MM.1S (cell line): ENCODE results near the gene SDC1.
"Not testable (repeated sequence)": the region's sequence is repeated elsewhere in the genome, so short reads cannot be mapped to it uniquely, and the experiment has no call there.

Experiments
- DNase-seq: peaks from one replicate; pipeline ENCODE4 v3.0.0-alpha.2; 2015
- H2AFZ ChIP-seq: fragments of 300-600 bp; sonication (generic); 2 replicates; pipeline ENCODE4 v1.6.0; 2016; ENCODE audit warnings: antibody characterized with exemption, low read length
- H3F3A ChIP-seq: fragments of 300-600 bp; sonication (generic); 2 replicates; pipeline ENCODE4 v1.6.1; 2016; ENCODE audit warnings: mild to moderate bottlenecking, antibody characterized with exemption, low read length, moderate library complexity, mixed read lengths; ENCODE audit not compliant: insufficient read depth
- H3K27ac ChIP-seq: fragments of 300-600 bp; sonication (generic); 2 replicates; pipeline ENCODE4 v1.5.1; 2016; ENCODE audit warnings: mild to moderate bottlenecking, low read length
- H3K27me3 ChIP-seq: fragments of 300-600 bp; sonication (generic); replicated peaks from 2 replicates; pipeline ENCODE4 v1.6.0; 2016; ENCODE audit warnings: low read length; ENCODE audit not compliant: insufficient read depth
- H3K36me3 ChIP-seq: fragments of 300-600 bp; sonication (generic); replicated peaks from 2 replicates; pipeline ENCODE4 v1.6.1; 2016; ENCODE audit warnings: mild to moderate bottlenecking, low read length, mixed read lengths; ENCODE audit not compliant: insufficient read depth
- H3K4me1 ChIP-seq: fragments of 300-600 bp; sonication (generic); 2 replicates; pipeline ENCODE4 v1.6.1; 2016; ENCODE audit warnings: low read length, mixed read lengths
- H3K4me2 ChIP-seq: fragments of 300-600 bp; sonication (generic); 2 replicates; pipeline ENCODE4 v1.6.0; 2016; ENCODE audit warnings: low read depth, low read length
- H3K4me3 ChIP-seq: fragments of 300-600 bp; sonication (generic); 2 replicates; pipeline ENCODE4 v1.5.1; 2016; ENCODE audit warnings: low read length, mixed read lengths
- H3K79me2 ChIP-seq: fragments of 300-600 bp; sonication (generic); 2 replicates; pipeline ENCODE4 v1.6.1; 2016; ENCODE audit warnings: mixed run types, low read length, mixed read lengths
- H3K9ac ChIP-seq: fragments of 300-600 bp; sonication (generic); 2 replicates; pipeline ENCODE4 v1.6.1; 2016; ENCODE audit warnings: low read length, mixed read lengths
- H3K9me2 ChIP-seq: fragments of 300-600 bp; sonication (generic); replicated peaks from 2 replicates; pipeline ENCODE4 v1.6.1; 2016; ENCODE audit warnings: mild to moderate bottlenecking, low read length, mixed read lengths; ENCODE audit not compliant: insufficient read depth
- H3K9me3 ChIP-seq: fragments of 300-600 bp; sonication (generic); replicated peaks from 2 replicates; pipeline ENCODE4 v1.6.1; 2016; ENCODE audit warnings: mild to moderate bottlenecking, low read length, mixed read lengths; ENCODE audit not compliant: insufficient read depth
- H4K20me1 ChIP-seq: fragments of 300-600 bp; sonication (generic); 2 replicates; pipeline ENCODE4 v1.6.1; 2016; ENCODE audit warnings: mild to moderate bottlenecking, low read length, moderate library complexity, mixed read lengths; ENCODE audit not compliant: insufficient read depth
- CTCF ChIP-seq: fragments of 300-600 bp; sonication (generic); IDR thresholded peaks from 2 replicates; pipeline ENCODE4 v1.5.1; 2016; ENCODE audit warnings: antibody characterized with exemption, low read length, mixed read lengths
- EZH2 ChIP-seq: fragments of 300-600 bp; sonication (generic); optimal IDR thresholded peaks from 2 replicates; pipeline ENCODE3; 2017; ENCODE audit warnings: low read depth, mild to moderate bottlenecking, antibody characterized with exemption, low read length, mixed read lengths
- EZH2phosphoT487 ChIP-seq: fragments of 300-600 bp; sonication (generic); IDR thresholded peaks from 2 replicates; pipeline ENCODE4 v1.6.1; 2018; ENCODE audit warnings: antibody characterized with exemption, low read length

Gene SDC1

GRCh38 chr2:20195431-20196033 is 29.4 kb downstream of the SDC1 start:
- H3K4me1 ChIP-seq = peaks cover 52% of the 10 kb centered on the region
- peaks cover 34% of the 10 kb centered on the region for H3F3A ChIP-seq
- no peak overlapping the region for H3K27ac ChIP-seq
- no peak for DNase-seq
- no peaks in the 10 kb centered on the region for H3K27me3 ChIP-seq
- H4K20me1 ChIP-seq = no peaks in the 10 kb centered on the region
- no peak overlapping the region for H3K4me3 ChIP-seq
- H3K9ac ChIP-seq = no peak overlapping the region
- H3K9me3 ChIP-seq = no peaks in the 10 kb centered on the region
- H3K4me2 ChIP-seq = no peak overlapping the region
- no peaks in the 10 kb centered on the region for H3K9me2 ChIP-seq
- H3K79me2 ChIP-seq = no peaks in the 10 kb centered on the region
- H3K36me3 ChIP-seq = no peaks in the 10 kb centered on the region
- H2AFZ ChIP-seq = no peak overlapping the region
- no peak for TF ChIP-seq EZH2phosphoT487
- no peak for TF ChIP-seq CTCF
- no peak for TF ChIP-seq EZH2

DNA sequence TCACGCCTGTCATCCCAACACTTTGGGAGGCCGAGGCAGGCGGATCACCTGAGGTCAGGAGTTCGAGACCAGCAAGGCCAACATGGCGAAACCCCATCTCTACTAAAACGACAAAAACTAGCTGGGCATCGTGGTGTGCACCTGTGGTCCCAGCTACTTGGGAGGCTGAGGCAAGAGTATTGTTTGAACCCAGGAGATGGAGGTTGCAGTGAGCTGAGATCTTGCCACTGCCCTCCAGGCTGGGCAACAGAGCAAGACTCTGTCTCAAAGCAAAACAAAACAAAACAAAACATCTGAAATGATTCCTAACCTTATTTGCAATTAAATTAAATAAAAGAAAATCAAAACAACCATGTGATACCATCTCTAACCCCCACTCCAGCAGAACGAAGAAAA is 29.9 kb downstream of the SDC1 start:
- not testable (repeated sequence) for H3K27me3 ChIP-seq, H3K27ac ChIP-seq, H3K9me3 ChIP-seq, H3K9me2 ChIP-seq, H3K9ac ChIP-seq, H4K20me1 ChIP-seq, H3K36me3 ChIP-seq, H2AFZ ChIP-seq, DNase-seq, H3K4me3 ChIP-seq, H3K79me2 ChIP-seq, H3K4me2 ChIP-seq
- H3F3A ChIP-seq = peaks cover 28% of the 10 kb centered on the region
- peaks cover 47% of the 10 kb centered on the region for H3K4me1 ChIP-seq

GRCh38 chr2:20194097-20195015 is 30.6 kb downstream of the SDC1 start:
- TF ChIP-seq CTCF = no peak
- no peak for TF ChIP-seq EZH2
- TF ChIP-seq EZH2phosphoT487 = no peak
- Histone ChIP-seq H3K4me1 (peaks cover 43% of the 10 kb centered on the region), H4K20me1 (no peaks in the 10 kb centered on the region), H3K9me3 (no peaks in the 10 kb centered on the region), H2AFZ (no peak overlapping the region), H3K9ac (no peak overlapping the region), H3K4me3 (no peak overlapping the region), H3K9me2 (no peaks in the 10 kb centered on the region), H3F3A (peaks cover 22% of the 10 kb centered on the region), H3K4me2 (no peak overlapping the region), H3K79me2 (no peaks in the 10 kb centered on the region), H3K36me3 (no peaks in the 10 kb centered on the region), H3K27me3 (no peaks in the 10 kb centered on the region), H3K27ac (no peak overlapping the region)
- no peak for DNase-seq
